Measurements from ENCODE around the gene NCAPH2.
"Not testable (repeated sequence)": the region's sequence is repeated elsewhere in the genome, so short reads cannot be mapped to it uniquely, and the experiment has no call there.

NCAPH2 gene

GRCh38 chr22:50517495-50518260 is 9.7 kb downstream of the NCAPH2 start:
- TF ChIP-seq CTCF (IDR thresholded peaks at IDR 0.05; ENCODE audit: control insufficient read depth, extremely low read depth, insufficient read depth): no peak
- no peak for DNase-seq (ENCODE audit: low read depth)
- no peak overlapping the region for H3K4me3 ChIP-seq (ENCODE audit: low read depth, low read length)

GRCh38 chr22:50518606-50519005 is 10.6 kb downstream of the NCAPH2 start:
- DNase-seq (ENCODE audit: low read depth): no peak
- H3K4me3 ChIP-seq (ENCODE audit: low read depth, low read length): no peak overlapping the region
- TF ChIP-seq CTCF (IDR thresholded peaks at IDR 0.05; ENCODE audit: control insufficient read depth, extremely low read depth, insufficient read depth): no peak

GRCh38 chr22:50519151-50519550 is 11.1 kb downstream of the NCAPH2 start:
- DNase-seq (ENCODE audit: low read depth): no peak
- no peak overlapping the region for H3K4me3 ChIP-seq (ENCODE audit: low read depth, low read length)
- TF ChIP-seq CTCF (IDR thresholded peaks at IDR 0.05; ENCODE audit: control insufficient read depth, extremely low read depth, insufficient read depth): no peak

GRCh38 chr22:50520184-50520583 is 12.2 kb downstream of the NCAPH2 start:
- not testable (repeated sequence) for DNase-seq (ENCODE audit: low read depth); H3K4me3 ChIP-seq (ENCODE audit: low read depth, low read length)

- no peak overlapping the region for H3K4me3 ChIP-seq (ENCODE audit: low read depth, low read length)
- no peak for DNase-seq (ENCODE audit: low read depth)
- TF ChIP-seq CTCF (IDR thresholded peaks at IDR 0.05; ENCODE audit: control insufficient read depth, extremely low read depth, insufficient read depth): no peak
These were observed 12.9 kb downstream of the NCAPH2 start for GRCh38 chr22:50520826-50521453.

- TF ChIP-seq CTCF (IDR thresholded peaks at IDR 0.05; ENCODE audit: control insufficient read depth, extremely low read depth, insufficient read depth): no peak
- H3K4me3 ChIP-seq (ENCODE audit: low read depth, low read length): no peak overlapping the region
- no peak for DNase-seq (ENCODE audit: low read depth)
These were observed 13.7 kb downstream of the NCAPH2 start for GRCh38 chr22:50521710-50522109.

GRCh38 chr22:50522208-50522805 is 14.3 kb downstream of the NCAPH2 start:
- TF ChIP-seq CTCF (IDR thresholded peaks at IDR 0.05; ENCODE audit: control insufficient read depth, extremely low read depth, insufficient read depth): no peak
- no peak overlapping the region for H3K4me3 ChIP-seq (ENCODE audit: low read depth, low read length)
- DNase-seq (ENCODE audit: low read depth): no peak

Measured in LNCaP clone FGC (cell line).